Sigmoid colon (tissue), 4 donors: ENCODE results near the gene SARM1.

Experiments
- EP300 ChIP-seq, 4 donors: sonication (generic); formaldehyde crosslinking; IDR thresholded peaks; one replicate each; pipeline ENCODE4 v1.6.1; 2017; ENCODE audit warnings: antibody characterized with exemption in 4 of 4
- POLR2A ChIP-seq, 2 donors: fragments of 450-650 bp; IDR thresholded peaks; one replicate each; pipeline ENCODE4 v1.6.1; 2016; ENCODE audit warnings: antibody characterized with exemption in 2 of 2, mild to moderate bottlenecking in 2 of 2, moderate library complexity in 2 of 2
- TF ChIP-seq, protein P1 (sequence below), 4 experiments: fragments of 450-650 bp in 3 of 4; fragments of 200-600 bp in 1 of 4; IDR thresholded peaks; one replicate each; pipeline ENCODE4 v1.5.1; 2016 to 2019; ENCODE audit warnings: antibody characterized with exemption in 4 of 4, mild to moderate bottlenecking in 3 of 4, moderate library complexity in 2 of 4

GRCh38 chr17:28338056-28338768, 33.3 kb upstream of the SARM1 start:
- TF ChIP-seq, protein P1, sequence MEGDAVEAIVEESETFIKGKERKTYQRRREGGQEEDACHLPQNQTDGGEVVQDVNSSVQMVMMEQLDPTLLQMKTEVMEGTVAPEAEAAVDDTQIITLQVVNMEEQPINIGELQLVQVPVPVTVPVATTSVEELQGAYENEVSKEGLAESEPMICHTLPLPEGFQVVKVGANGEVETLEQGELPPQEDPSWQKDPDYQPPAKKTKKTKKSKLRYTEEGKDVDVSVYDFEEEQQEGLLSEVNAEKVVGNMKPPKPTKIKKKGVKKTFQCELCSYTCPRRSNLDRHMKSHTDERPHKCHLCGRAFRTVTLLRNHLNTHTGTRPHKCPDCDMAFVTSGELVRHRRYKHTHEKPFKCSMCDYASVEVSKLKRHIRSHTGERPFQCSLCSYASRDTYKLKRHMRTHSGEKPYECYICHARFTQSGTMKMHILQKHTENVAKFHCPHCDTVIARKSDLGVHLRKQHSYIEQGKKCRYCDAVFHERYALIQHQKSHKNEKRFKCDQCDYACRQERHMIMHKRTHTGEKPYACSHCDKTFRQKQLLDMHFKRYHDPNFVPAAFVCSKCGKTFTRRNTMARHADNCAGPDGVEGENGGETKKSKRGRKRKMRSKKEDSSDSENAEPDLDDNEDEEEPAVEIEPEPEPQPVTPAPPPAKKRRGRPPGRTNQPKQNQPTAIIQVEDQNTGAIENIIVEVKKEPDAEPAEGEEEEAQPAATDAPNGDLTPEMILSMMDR (IDR thresholded peaks at IDR 0.05), result no peak
- no peak for TF ChIP-seq POLR2A (IDR thresholded peaks at IDR 0.05)
- TF ChIP-seq EP300 (IDR thresholded peaks at IDR 0.05), result no peak
